GM23338 (cell line): ENCODE measurements around the gene APOL5. TPM values are rescaled to one million over a fixed set of nuclear protein-coding genes. Genes with fewer than 3 reads are reported as not detected.

Experiments used
- ATAC-seq: fragments of 200-7000 bp; cut with Tn5 transposase; 3 replicates; pipeline ENCODE4 v1.9.1; 2020
- DNase-seq: peaks from one replicate; pipeline ENCODE4 v3.0.0-alpha.2; 2015; ENCODE audit warnings: low spot score
- H2AFZ ChIP-seq: fragments of 200-600 bp; sonication (generic); 2 replicates; pipeline ENCODE4 v1.8.0; 2016; ENCODE audit warnings: antibody characterized with exemption, mild to moderate bottlenecking, moderate library complexity
- H3F3A ChIP-seq: fragments of 200-600 bp; sonication (generic); replicated peaks from 2 replicates; pipeline ENCODE4 v1.8.0; 2017; ENCODE audit warnings: antibody characterized with exemption, mixed run types, low read depth
- H3K27ac ChIP-seq: fragments of 200-600 bp; sonication (generic); 2 replicates; pipeline ENCODE4 v1.6.1; 2016; ENCODE audit warnings: low read depth
- H3K27me3 ChIP-seq: fragments of 200-600 bp; sonication (generic); 2 replicates; pipeline ENCODE4 v1.8.0; 2016; ENCODE audit warnings: mild to moderate bottlenecking, mixed run types, moderate library complexity; ENCODE audit not compliant: insufficient read depth
- H3K36me3 ChIP-seq: fragments of 200-600 bp; sonication (generic); 2 replicates; pipeline ENCODE4 v1.8.0; 2016; ENCODE audit warnings: mild to moderate bottlenecking; ENCODE audit not compliant: insufficient read depth
- H3K4me1 ChIP-seq: fragments of 200-600 bp; sonication (generic); 2 replicates; pipeline ENCODE4 v1.8.0; 2016; ENCODE audit warnings: mild to moderate bottlenecking, moderate library complexity; ENCODE audit not compliant: insufficient read depth
- H3K4me2 ChIP-seq: fragments of 200-600 bp; sonication (generic); 2 replicates; pipeline ENCODE4 v1.7.1; 2017; ENCODE audit warnings: mixed run types
- H3K4me3 ChIP-seq: fragments of 200-600 bp; sonication (generic); 2 replicates; pipeline ENCODE4 v1.6.1; 2016; ENCODE audit warnings: mixed run types
- H3K79me2 ChIP-seq: fragments of 200-600 bp; sonication (generic); replicated peaks from 2 replicates; pipeline ENCODE4 v1.8.0; 2017; ENCODE audit warnings: mild to moderate bottlenecking; ENCODE audit not compliant: insufficient read depth
- H3K9me2 ChIP-seq: fragments of 200-600 bp; sonication (generic); 2 replicates; pipeline ENCODE4 v1.8.0; 2017; ENCODE audit not compliant: insufficient read depth
- H4K20me1 ChIP-seq: fragments of 200-600 bp; sonication (generic); replicated peaks from 2 replicates; pipeline ENCODE4 v1.8.0; 2017; ENCODE audit warnings: mild to moderate bottlenecking; ENCODE audit not compliant: insufficient read depth
- H3K27ac Mint-ChIP-seq: 2 replicates; pipeline ENCODE4 v1.8.0; 2020; ENCODE audit warnings: inconsistent platforms, mild to moderate bottlenecking, moderate library complexity, mixed read lengths
- H3K27me3 Mint-ChIP-seq: 3 replicates; pipeline ENCODE4 v1.8.0; 2022; ENCODE audit warnings: low read depth, mild to moderate bottlenecking, moderate library complexity, mixed read lengths, inconsistent platforms; ENCODE audit not compliant: insufficient read depth, poor library complexity
- H3K36me3 Mint-ChIP-seq: 3 replicates; pipeline ENCODE4 v1.8.0; 2021; ENCODE audit warnings: low read depth, mild to moderate bottlenecking, inconsistent platforms, moderate library complexity, mixed read lengths
- H3K4me1 Mint-ChIP-seq: 3 replicates; pipeline ENCODE4 v1.8.0; 2020; ENCODE audit warnings: mild to moderate bottlenecking, inconsistent platforms, mixed read lengths
- H3K4me3 Mint-ChIP-seq: 3 replicates; pipeline ENCODE4 v1.8.0; 2021; ENCODE audit warnings: moderate library complexity, mild to moderate bottlenecking, inconsistent platforms, mixed read lengths
- H3K9me3 Mint-ChIP-seq: 3 replicates; pipeline ENCODE4 v1.8.0; 2020; ENCODE audit warnings: moderate library complexity, mild to moderate bottlenecking, inconsistent platforms, mixed read lengths
- CREB1 ChIP-seq: fragments of 250-450 bp; sonication (Bioruptor Pico); IDR thresholded peaks from 2 replicates; pipeline ENCODE4 v1.5.0; 2020; ENCODE audit warnings: low read depth, mild to moderate bottlenecking, moderate library complexity
- EZH2phosphoT487 ChIP-seq: fragments of 200-600 bp; sonication (generic); IDR thresholded peaks from one replicate; pipeline ENCODE4 v1.8.1; 2018; ENCODE audit warnings: antibody characterized with exemption; ENCODE audit not compliant: unreplicated experiment
- NANOG ChIP-seq: IDR thresholded peaks from 2 replicates; pipeline ENCODE4 v1.6.1; 2016; ENCODE audit warnings: antibody characterized with exemption, borderline replicate concordance
- POLR2AphosphoS5 ChIP-seq: IDR thresholded peaks from 2 replicates; pipeline ENCODE4 v1.6.1; 2016; ENCODE audit warnings: antibody characterized with exemption, low read depth
- STAT1 ChIP-seq: IDR thresholded peaks from one replicate; pipeline ENCODE4 v1.6.1; 2016; ENCODE audit warnings: antibody characterized with exemption; ENCODE audit not compliant: unreplicated experiment
- ZNF114 ChIP-seq: fragments of 250-450 bp; sonication (Bioruptor Pico); IDR thresholded peaks from 2 replicates; pipeline ENCODE4 v1.5.0; 2020; ENCODE audit warnings: mild to moderate bottlenecking, moderate library complexity
- polyA plus RNA-seq: library from polyadenylated mRNA; unstranded; fragments of >200 nt; fragmentation: Nextera tagmentation; extraction: Ambion mirVana; gene quantifications from 2 replicates; pipeline ENCODE4 v1.2.1, GENCODE V29; 2016
- total RNA-seq: library from RNA; depleted of rRNA; stranded (reverse); fragments of >200 nt; shearing (Covaris generic); gene quantifications from 2 replicates; pipeline ENCODE4 v1.2.3, GENCODE V29; 2014
- TF ChIP-seq, protein P1 (sequence below): IDR thresholded peaks from 2 replicates; pipeline ENCODE4 v1.6.1; 2016; ENCODE audit warnings: antibody characterized with exemption
- TF ChIP-seq, protein P2 (sequence below): IDR thresholded peaks from one replicate; pipeline ENCODE4 v1.6.1; 2018; ENCODE audit warnings: antibody characterized with exemption; ENCODE audit not compliant: unreplicated experiment
- TF ChIP-seq, protein P3 (sequence below), 2 experiments: fragments of 200-600 bp in 1 of 2; sonication (generic) in 1 of 2; conservative IDR thresholded peaks; 2 replicates each; pipeline versions ENCODE4 v1.5.1 to v1.6.1; 2016 to 2017; ENCODE audit warnings: antibody characterized with exemption in 2 of 2, low read depth in 2 of 2, mild to moderate bottlenecking in 2 of 2, moderate library complexity in 1 of 2

Gene APOL5
- total and polyA plus RNA-seq, 2 experiments from 2014 or later, result not detected

DNA sequence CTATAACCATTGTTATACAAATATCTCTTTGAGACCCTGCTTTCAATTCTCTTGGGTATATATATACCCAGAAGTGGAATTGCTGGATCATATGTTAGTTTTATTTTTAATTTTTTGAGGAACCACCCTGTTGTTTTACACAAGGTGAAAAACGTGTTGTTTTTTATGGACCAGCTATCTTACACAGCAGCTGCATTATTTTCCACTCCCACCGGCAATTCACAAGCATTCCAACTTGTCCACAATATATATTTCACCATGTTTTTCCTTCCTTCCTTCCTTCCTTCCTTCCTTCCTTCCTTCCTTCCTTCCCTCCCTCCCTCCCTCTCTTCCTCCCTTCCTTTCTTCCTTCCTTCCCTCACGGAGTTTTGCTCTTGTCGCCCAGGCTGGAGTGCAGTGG lies 6.3 kb upstream of the APOL5 start:
- Mint-ChIP-seq H3K27ac (no peak overlapping the region), H3K9me3 (peaks cover 3% of the 10 kb centered on the region; the same call in 1 of the 3 replicates), H3K4me3 (no peak overlapping the region), H3K4me1 (no peaks in the 10 kb centered on the region), H3K36me3 (no peaks in the 10 kb centered on the region; the same call in 2 of the 3 replicates), H3K27me3 (peaks cover 2% of the 10 kb centered on the region)
- Histone ChIP-seq H4K20me1 (no peaks in the 10 kb centered on the region), H3F3A (no peaks in the 10 kb centered on the region), H3K27me3 (no peaks in the 10 kb centered on the region), H3K9me2 (no peaks in the 10 kb centered on the region), H3K36me3 (no peaks in the 10 kb centered on the region), H3K4me1 (no peaks in the 10 kb centered on the region), H3K27ac (no peak overlapping the region), H3K4me2 (no peak overlapping the region), H2AFZ (no peak overlapping the region), H3K79me2 (no peaks in the 10 kb centered on the region), H3K4me3 (no peak overlapping the region)
- TF ChIP-seq ZNF114, result no peak
- TF ChIP-seq, protein P1, sequence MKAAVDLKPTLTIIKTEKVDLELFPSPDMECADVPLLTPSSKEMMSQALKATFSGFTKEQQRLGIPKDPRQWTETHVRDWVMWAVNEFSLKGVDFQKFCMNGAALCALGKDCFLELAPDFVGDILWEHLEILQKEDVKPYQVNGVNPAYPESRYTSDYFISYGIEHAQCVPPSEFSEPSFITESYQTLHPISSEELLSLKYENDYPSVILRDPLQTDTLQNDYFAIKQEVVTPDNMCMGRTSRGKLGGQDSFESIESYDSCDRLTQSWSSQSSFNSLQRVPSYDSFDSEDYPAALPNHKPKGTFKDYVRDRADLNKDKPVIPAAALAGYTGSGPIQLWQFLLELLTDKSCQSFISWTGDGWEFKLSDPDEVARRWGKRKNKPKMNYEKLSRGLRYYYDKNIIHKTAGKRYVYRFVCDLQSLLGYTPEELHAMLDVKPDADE, result no peak
- no peak for TF ChIP-seq CREB1 (CRISPR knock-in tag)
- TF ChIP-seq POLR2AphosphoS5, result no peak
- TF ChIP-seq STAT1, result no peak
- no peak for TF ChIP-seq EZH2phosphoT487
- TF ChIP-seq, protein P2, sequence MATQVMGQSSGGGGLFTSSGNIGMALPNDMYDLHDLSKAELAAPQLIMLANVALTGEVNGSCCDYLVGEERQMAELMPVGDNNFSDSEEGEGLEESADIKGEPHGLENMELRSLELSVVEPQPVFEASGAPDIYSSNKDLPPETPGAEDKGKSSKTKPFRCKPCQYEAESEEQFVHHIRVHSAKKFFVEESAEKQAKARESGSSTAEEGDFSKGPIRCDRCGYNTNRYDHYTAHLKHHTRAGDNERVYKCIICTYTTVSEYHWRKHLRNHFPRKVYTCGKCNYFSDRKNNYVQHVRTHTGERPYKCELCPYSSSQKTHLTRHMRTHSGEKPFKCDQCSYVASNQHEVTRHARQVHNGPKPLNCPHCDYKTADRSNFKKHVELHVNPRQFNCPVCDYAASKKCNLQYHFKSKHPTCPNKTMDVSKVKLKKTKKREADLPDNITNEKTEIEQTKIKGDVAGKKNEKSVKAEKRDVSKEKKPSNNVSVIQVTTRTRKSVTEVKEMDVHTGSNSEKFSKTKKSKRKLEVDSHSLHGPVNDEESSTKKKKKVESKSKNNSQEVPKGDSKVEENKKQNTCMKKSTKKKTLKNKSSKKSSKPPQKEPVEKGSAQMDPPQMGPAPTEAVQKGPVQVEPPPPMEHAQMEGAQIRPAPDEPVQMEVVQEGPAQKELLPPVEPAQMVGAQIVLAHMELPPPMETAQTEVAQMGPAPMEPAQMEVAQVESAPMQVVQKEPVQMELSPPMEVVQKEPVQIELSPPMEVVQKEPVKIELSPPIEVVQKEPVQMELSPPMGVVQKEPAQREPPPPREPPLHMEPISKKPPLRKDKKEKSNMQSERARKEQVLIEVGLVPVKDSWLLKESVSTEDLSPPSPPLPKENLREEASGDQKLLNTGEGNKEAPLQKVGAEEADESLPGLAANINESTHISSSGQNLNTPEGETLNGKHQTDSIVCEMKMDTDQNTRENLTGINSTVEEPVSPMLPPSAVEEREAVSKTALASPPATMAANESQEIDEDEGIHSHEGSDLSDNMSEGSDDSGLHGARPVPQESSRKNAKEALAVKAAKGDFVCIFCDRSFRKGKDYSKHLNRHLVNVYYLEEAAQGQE, result no peak
- TF ChIP-seq, protein P3, sequence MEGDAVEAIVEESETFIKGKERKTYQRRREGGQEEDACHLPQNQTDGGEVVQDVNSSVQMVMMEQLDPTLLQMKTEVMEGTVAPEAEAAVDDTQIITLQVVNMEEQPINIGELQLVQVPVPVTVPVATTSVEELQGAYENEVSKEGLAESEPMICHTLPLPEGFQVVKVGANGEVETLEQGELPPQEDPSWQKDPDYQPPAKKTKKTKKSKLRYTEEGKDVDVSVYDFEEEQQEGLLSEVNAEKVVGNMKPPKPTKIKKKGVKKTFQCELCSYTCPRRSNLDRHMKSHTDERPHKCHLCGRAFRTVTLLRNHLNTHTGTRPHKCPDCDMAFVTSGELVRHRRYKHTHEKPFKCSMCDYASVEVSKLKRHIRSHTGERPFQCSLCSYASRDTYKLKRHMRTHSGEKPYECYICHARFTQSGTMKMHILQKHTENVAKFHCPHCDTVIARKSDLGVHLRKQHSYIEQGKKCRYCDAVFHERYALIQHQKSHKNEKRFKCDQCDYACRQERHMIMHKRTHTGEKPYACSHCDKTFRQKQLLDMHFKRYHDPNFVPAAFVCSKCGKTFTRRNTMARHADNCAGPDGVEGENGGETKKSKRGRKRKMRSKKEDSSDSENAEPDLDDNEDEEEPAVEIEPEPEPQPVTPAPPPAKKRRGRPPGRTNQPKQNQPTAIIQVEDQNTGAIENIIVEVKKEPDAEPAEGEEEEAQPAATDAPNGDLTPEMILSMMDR (conservative IDR thresholded peaks at IDR 0.05; ENCODE audit: low read depth in 2 of 2), result no peak
- no peak for TF ChIP-seq NANOG
- DNase-seq (no peak), ATAC-seq (no peak)

DNA sequence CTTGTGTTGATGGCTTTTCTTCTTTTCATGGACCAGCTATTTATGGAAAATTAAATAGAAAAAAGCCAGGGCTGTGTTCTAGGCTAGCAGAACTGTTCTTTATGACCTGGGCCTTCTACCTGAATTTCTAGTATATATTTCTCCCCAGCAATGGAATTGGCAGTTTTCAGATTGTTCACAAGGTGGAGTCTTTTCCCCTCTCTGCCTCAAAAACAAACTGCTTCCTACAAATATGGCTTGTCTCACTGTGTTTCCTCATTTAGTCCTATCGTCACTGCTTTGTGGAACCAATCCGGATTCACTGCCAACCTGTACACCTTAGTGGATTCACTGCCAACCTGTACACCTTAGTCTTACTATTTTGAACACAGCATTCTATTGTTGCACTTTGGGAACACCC lies 5.0 kb upstream of the APOL5 start:
- H3K27ac ChIP-seq, result no peak overlapping the region
- H3K27me3 Mint-ChIP-seq, result peaks cover 2% of the 10 kb centered on the region
- no peaks in the 10 kb centered on the region for H3K27me3 ChIP-seq
- H3K36me3 Mint-ChIP-seq, result no peaks in the 10 kb centered on the region; the same call in 2 of the 3 replicates
- H3K27ac Mint-ChIP-seq, result no peak overlapping the region
- H3K36me3 ChIP-seq, result no peaks in the 10 kb centered on the region
- H2AFZ ChIP-seq, result no peak overlapping the region; the same call in 1 of the 2 replicates
- DNase-seq (no peak), ATAC-seq (no peak)
- no peak overlapping the region for H3K4me3 Mint-ChIP-seq
- H3K4me1 ChIP-seq, result no peaks in the 10 kb centered on the region
- H4K20me1 ChIP-seq, result no peaks in the 10 kb centered on the region
- H3F3A ChIP-seq, result no peaks in the 10 kb centered on the region
- H3K4me3 ChIP-seq, result no peak overlapping the region
- H3K79me2 ChIP-seq, result no peaks in the 10 kb centered on the region
- H3K4me1 Mint-ChIP-seq, result no peaks in the 10 kb centered on the region
- H3K4me2 ChIP-seq, result no peak overlapping the region
- peaks cover 3% of the 10 kb centered on the region; the same call in 1 of the 3 replicates for H3K9me3 Mint-ChIP-seq
- H3K9me2 ChIP-seq, result no peaks in the 10 kb centered on the region
- TF ChIP-seq, protein P1, result no peak
- TF ChIP-seq, protein P3 (conservative IDR thresholded peaks at IDR 0.05; ENCODE audit: low read depth in 2 of 2), result peak in 1 of 2 experiments; percentile 44; a peak in 2 of 4 replicates
